HK-2 (cell line): Measurements from ENCODE around the gene GPR89B.
"Not testable (repeated sequence)": the region's sequence is repeated elsewhere in the genome, so short reads cannot be mapped to it uniquely, and the experiment has no call there.

ENCODE experiments used
- DNase-seq: peaks from one replicate; pipeline ENCODE4 v3.0.0-alpha.2; 2018; ENCODE audit not compliant: unreplicated experiment

Gene GPR89B

DNA sequence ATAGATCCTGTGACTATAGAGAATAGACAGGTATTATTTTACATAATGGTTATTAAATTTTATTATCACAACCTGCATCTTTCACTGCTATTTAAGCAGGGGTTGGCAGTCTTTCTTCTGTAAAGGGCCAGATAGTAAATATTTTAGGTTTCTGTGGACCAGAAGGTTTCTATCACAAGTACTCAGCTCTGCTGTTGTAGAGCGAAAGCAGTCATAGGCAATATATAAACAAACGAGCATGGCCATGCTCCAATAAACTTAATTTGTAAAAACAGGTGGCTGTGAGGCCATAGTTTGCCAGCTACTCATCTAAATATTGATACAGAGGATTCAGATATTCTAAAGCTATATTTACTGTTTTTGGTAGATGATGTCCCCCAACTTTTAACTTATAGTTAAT is 12.2 kb downstream of the GPR89B start:
- not testable (repeated sequence) for DNase-seq

- not testable (repeated sequence) for DNase-seq
These were observed 14.3 kb downstream of the GPR89B start for GRCh38 chr1:147942563-147942962.

DNA sequence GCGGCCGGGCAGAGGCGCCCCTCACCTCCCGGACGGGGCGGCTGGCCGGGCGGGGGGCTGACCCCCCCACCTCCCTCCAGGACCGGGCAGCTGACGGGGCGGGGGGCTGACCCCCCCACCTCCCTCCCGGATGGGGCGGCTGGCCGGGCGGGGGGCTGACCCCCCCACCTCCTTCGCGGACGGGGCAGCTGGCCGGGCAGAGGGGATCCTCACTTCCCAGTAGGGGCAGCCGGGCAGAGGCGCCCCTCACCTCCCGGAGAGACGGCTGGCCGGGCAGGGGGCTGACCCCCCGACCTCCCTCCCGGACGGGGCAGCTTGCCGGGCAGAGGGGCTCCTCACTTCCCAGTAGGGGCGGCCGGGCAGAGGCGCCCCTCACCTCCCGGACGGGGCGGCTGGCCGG is 21.3 kb downstream of the GPR89B start:
- not testable (repeated sequence) for DNase-seq

GRCh38 chr1:147958906-147959305 is 30.7 kb downstream of the GPR89B start:
- DNase-seq, result not testable (repeated sequence)

DNA sequence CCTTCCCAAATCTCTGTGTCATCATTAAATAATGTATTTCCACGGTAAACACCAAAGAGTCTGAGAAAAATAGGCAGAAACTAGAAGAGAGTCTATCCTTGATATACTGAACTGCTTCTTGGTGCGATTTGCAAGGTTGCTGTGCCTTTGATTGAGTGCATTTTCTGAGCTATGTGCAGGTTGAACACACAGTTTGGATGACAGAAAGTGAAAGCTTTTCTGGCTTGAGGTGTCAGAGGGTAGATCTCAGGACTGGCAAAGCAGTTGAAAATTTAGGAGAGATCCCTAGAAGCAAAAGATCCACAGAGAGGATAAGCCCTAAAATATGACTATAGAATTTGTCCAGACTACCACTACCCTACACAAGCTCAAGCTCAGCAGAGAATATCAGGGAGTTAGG is 31.5 kb downstream of the GPR89B start:
- DNase-seq, result not testable (repeated sequence)

DNA sequence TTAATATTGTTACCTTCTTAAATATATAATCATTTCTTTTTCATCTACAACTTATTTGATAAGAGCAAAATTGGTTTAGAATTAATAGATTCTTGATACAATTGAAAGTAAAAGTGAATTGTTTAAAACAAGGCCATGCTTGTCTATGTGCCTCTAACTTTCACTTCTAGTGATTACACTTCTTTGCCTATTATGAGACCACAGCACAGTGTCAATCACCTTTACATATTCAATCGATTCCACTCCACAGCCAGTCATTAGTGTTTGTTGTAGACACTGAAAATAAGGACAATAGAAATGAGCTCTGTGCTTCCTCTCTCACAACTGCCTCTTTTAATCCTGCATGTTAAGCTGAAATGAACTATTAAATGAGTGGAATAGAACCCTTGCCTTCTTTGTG is 36.4 kb downstream of the GPR89B start:
- not testable (repeated sequence) for DNase-seq

DNA sequence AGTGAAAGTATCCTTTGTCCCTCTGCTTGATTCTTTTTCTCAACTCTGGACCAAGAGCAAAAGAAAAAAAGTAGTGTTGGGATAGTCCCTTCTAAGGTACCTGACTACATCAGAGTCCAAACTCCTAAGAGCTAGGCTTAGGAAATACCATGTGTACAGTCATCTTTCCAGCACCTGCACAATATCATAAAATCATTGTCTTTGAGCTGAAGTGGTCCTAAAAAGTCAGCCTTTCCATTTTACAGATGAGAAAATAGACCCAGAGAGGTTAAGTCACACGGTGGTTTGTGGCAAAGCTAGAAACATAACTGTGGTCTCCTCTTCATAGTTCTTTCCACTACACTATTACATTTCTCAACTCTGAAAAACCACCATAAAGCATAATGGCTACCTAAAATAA is 38.4 kb downstream of the GPR89B start:
- DNase-seq, result not testable (repeated sequence)

DNA sequence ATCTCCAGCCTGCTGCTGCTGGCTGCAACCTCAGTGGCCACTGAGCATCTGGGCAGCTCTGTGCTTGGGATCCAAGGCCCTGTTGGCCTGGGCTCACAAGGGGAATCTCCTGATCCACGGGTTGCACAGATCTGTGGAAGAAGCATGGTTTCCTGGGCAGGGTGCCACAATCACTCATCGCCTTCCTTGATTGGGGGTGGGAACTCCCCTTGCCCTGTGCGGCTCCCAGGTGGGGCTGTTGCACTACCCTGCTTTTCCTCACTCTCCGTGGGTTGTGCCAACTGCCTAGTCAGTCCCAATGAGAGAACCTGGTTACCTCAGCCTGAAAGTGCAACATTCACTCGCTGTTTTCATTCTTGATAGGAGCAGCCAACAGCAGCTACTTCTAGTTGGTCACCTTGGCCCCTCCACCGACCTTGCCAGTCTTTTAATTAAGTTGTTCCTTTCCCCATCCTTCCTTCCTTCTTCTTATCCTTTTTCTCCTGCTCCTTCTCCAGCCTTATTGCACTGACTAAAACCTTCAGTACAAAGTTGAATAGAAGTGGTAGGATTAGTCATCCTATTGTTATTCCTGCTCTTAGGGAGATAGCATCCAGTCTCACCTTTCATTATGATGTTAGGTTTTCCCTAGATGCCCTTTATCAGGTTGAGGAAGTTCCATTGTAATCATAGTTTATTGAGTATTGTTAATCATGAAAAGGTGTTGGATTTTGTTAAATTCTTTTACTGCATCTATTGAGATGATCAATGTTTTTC is 50.9 kb downstream of the GPR89B start:
- not testable (repeated sequence) for DNase-seq

DNA sequence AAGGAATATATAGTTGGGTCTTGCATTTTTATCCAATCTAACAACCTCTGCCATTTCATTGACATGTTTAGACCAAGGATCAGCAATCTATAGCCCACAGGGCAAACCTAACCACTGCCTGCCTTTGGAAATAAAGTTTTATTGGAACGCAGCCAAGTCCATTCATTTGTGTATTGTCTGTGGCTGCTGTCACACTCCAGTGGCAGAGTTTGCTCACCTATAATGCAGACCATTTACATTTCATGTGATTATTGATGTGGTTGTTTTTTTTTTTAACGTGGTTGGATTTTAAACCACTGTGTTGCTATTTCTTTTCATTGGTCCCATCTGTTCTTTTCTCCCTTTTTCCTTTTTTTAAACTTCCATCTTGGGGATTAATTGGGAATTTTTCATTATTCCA is 57.2 kb downstream of the GPR89B start:
- not testable (repeated sequence) for DNase-seq

DNA sequence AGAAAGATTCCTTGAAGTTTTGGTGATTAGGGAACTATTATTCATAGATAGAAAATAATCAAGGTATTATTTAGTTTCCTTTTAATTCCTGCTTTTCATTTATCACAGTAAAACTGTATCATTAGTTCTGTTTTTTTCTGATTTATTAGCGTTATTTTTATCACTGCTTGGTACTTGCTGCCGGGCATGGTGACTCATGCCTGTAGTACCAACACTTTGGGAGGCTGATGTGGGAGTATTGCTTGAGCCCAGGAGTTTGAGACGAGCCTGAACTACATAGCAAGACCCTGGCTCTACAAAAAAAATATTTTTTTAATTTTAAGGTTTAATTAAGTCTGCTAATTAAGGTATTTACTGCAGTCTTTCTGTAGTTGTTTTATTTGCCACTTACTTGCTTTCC is 59.7 kb downstream of the GPR89B start:
- DNase-seq, result not testable (repeated sequence)

GRCh38 chr1:147992916-147993315 is 64.7 kb downstream of the GPR89B start:
- not testable (repeated sequence) for DNase-seq

GRCh38 chr1:147993400-147993799 is 65.2 kb downstream of the GPR89B start:
- not testable (repeated sequence) for DNase-seq

DNA sequence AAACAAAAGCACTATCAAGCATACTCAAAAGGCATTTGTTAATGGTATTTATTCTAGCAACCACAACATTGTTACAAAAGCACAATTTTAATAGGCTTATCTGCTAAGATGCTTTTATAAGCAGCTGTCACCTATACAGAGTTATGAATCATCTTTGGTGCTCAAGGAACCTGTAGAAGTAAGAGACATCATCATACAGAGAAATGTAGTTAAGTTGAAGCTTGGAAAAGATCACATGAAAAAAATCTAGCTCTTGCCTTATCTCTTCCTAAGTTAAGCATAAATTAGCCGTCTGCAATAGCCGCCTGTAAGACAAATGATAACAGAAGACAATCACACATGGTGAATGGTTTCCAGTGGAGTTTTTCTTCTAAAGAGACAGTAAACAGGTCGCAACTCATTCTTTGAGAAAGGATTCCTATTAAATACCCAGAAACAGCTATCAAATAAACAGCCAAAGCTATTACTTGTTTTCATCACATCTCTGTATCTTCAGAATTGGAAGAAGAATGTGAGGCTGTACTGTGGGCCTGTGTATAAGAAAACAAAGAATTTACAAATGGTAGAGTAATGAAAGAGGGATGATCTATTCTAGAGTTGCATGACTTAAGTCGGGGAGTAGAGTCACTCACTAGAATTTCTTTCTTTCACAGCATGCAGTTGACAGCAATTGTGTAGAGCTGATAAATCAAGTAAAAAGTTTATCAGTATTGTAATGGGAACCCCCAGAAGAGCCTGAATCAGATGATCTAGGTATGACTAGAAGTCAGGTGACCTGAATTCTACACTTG is 65.8 kb downstream of the GPR89B start:
- not testable (repeated sequence) for DNase-seq

DNA sequence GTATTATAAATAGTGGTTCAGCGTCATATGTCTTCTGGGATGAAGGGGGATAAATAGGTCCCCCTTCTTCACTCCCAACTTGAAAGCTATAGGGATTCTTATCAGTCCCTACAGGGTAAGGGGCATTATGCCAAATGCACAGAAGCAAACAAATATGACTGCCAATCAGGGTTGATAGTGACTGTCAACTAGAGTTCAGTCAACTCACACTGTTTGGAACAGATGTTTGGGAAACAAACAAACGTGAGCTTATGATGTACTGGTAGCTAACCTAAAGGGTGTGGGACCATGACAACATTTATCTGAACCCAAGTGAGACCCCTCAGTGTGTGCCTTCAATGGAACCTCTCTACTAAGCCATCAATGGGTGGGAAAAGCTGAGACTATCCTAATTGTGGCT is 67.9 kb downstream of the GPR89B start:
- not testable (repeated sequence) for DNase-seq

- not testable (repeated sequence) for DNase-seq
These were observed 79.5 kb downstream of the GPR89B start for GRCh38 chr1:148007724-148008123.

GRCh38 chr1:148010527-148010926 is 82.3 kb downstream of the GPR89B start:
- no peak for DNase-seq

DNA sequence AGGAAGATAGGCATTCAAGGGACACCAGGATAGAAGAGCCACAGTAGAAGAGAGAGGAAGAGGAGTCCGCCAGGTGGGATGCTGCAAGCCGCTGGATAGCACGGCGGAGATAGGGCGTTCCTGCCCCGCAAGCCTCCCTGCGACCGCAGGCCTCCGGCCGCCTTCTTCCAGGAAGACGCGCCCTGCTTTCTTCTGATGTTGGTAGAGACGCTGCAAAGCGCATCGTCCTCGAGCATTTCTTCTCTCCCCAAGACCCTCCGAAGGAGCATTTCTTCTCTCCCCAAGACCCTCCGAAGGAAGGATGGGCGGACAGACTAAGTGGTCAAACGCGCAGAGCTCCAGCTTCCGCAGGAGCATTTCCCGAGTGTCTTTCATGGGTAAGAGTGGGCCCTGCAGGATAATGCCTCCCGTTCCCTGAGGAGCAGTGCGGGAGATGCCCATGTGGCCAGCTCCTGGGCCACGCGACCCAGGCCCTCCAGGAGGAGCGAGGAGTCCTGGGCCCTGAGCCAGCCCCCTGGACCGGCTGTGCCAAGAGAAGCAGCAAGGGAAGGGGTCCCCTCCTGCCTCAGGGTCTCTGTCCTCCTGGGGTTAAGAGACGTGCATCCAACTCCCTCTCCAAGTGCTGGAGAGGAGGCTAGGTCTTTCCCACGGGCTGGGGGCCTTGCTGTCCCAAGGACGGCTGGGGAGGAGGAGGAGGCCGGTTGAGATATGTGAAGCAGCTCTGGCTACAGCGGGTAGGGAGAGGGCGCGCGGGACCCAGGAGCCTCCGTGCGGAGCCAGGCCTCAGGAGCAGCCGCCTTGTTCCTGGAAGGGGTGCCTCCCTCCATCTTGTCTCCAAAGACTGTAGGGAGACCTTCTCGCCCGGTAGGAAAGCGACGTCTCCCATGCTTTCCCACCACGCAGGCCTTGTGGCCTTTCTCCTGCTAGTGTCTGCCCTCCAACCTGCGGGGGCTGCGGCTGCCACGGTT is 85.2 kb downstream of the GPR89B start:
- not testable (repeated sequence) for DNase-seq

DNA sequence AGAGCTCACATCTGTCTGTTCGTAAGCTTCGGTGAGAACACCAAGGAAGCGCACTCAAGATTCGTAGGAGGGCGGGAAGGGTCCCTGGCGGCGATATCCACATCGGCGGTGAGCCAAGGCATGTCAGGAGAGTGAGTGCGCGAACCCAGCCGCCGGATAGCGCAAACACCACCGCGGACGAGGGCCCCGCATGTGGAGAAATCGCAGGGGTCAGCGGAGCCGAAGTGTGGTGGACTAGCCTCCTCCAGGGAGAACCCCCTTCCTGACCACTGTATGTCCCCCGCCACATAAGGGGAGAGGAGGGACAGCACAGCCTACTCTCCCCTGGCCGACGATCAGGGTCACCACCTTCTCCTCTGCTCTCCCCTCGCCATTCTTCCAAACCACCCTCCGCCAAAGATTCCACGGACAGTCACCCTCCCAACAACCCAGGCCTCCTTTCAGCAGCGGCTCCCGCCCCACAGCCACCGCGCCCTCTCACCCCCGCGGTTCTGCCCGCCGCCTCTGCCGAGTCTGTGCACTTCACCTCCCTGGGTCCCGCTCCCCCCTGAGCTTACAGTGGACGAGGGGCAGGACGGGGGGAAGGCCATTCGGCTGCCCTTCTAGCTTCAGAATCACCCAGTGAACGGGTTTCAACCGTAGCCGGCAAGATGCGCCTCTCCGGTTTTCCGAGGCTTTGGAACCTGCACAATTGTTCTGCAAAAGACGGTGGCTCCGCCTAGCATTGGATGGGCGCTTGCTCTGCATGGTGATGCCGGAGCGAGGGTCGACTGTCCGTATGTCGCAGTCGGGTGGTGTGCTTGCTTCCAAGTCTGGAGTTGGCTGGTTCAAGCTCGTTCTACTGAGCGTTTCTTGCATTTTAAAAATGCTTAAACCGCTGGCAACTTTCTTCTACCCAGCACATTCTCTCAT is 86.3 kb downstream of the GPR89B start:
- DNase-seq, result not testable (repeated sequence)

GRCh38 chr1:148024918-148025317 is 96.7 kb downstream of the GPR89B start:
- not testable (repeated sequence) for DNase-seq

- DNase-seq, result not testable (repeated sequence)
These were observed 98.8 kb downstream of the GPR89B start for GRCh38 chr1:148027004-148027403.

DNA sequence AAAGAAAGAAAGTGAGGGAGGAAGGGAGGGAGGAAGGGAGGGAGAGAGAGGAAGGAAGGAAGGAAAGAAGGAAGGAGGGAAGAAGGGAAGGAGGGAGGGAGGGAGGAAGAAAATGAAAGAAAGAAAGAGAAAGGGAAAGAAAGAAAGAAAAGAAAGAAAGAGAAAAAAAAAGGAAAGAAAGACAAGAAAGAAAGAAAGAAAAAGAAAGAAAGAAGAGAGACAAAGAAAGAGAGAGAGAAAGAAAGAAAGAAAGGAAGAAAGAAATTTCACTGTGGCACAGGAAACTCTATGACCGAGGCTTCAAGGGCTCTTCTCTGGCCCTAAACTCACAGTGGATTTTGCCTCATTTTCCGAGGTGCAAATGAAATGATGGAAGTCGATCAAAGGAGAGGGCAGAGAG is 104.0 kb downstream of the GPR89B start:
- DNase-seq, result not testable (repeated sequence)
